CD4-positive, alpha-beta T cell treated with Interferon alpha-2 for 1 hour (primary cell): ENCODE measurements around the gene BHLHE23.

Experiments used
- DNase-seq, 2 donors: peaks; one replicate each; pipeline ENCODE4 v3.0.0-alpha.2; 2020 to 2022

BHLHE23 gene

DNA sequence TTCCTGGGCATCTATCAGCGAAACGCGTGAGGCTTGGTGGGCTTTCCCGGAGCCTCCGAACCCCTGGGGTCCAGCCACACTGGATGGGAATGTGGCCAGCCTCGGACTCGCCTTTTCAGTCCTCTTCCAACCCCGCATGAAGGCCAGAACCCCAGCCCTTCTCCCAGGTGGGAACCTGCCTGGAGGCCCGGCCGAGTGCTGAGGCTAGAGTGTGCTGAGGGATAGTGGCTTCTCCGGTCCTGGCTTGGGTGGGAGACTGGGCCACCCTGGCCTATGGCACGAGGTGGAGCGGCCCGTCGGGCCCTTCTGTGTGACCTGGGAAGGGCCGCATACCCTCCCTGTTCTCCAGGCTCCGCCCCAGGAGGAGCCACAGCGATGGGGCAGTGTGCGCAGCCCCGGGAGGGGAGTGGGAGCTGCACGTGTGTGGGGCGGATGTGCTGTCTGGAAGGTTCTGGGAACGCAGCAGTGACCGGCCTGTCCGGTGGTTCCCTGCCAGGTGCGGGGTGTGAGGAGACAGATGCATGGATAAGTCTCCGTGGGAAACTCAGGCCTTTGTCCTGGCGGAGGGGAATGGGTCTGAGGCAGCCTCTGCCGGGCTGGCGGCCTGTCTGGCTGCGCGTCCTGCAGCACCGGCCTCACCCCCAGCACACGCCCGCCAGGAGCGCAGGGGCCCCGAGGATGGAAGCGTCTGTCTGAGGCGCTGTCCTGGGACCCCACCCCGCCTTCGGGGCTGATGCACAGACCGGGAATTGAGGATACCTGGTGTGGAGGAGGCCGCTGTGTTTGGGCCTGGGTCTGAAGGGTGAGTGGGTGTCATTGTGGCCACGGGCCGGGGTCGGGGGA, 1.1 kb upstream of the BHLHE23 start:
- no peak for DNase-seq

DNA sequence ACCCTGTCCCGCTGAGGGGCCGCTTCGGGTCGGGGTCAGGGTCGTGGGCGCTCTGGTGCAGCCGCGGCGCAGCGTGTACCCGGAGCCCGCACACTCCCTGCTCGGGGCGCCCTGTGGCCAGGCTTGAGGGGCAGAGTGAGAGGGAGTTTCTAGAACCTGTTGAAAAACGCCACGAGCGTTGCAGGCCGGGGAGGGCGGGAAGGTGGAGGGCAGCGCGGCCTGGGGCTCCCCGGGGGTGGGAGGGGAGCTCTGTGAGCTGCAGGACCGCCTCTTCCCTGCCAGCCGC, 539 bp upstream of the BHLHE23 start:
- no peak for DNase-seq

DNA sequence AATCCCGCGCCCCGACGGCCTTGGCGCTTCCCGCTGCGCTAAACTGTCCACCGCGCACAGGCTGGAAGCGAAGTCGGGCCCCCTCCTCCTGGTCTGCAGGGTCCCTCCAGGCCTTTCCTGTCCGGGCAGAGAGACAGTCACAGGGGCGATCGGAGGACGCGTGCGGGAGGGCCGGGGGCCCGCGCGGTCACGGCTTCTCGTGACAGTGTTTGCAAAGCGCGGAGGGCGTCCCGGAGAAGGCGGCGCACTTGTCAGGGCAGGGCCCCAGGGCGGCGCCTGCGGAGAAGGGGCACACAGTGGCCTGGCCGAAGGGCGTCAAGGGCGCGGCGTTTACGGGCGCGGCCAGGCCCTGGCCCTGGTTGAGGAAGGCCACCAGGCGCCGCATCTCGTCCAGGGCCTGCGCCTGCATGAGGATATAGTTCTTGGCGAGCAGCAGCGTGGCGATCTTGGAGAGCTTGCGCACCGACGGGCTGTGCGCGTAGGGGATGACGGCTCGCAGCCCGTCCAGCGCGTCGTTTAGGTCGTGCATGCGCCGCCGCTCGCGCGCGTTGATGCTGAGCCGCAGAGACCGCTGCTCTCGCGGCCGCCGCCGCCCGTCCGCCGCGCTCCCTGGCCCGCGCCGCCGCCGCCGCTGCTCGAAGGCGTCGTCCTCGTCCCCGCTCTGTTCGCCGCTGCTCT, 763 bp downstream of the BHLHE23 start:
- no peak for DNase-seq

DNA sequence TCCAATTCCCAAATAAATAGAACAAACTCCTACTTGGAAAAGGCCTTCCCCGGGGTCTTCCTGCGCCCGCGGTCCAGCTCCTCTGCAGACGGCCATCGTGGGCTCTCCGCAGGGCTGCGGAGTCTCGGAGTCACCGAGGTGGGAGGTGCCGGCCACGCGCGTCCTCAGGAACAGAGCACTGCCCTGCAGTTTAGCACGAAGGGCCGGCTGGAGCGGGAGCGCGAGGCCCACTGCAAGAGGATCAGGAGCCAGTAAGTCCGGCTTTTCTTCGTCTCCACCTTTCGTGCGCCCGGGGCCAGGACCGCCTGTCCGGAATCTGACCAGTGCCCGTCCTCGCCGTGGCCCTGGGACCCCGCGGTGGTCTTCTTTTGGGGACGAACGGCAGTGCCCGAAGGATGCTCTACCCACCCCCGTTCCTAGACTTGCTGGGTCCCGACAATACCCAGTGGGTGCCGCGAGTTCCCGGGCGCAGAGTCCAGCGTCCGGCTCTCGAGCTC, 1.4 kb downstream of the BHLHE23 start:
- DNase-seq = no peak

DNA sequence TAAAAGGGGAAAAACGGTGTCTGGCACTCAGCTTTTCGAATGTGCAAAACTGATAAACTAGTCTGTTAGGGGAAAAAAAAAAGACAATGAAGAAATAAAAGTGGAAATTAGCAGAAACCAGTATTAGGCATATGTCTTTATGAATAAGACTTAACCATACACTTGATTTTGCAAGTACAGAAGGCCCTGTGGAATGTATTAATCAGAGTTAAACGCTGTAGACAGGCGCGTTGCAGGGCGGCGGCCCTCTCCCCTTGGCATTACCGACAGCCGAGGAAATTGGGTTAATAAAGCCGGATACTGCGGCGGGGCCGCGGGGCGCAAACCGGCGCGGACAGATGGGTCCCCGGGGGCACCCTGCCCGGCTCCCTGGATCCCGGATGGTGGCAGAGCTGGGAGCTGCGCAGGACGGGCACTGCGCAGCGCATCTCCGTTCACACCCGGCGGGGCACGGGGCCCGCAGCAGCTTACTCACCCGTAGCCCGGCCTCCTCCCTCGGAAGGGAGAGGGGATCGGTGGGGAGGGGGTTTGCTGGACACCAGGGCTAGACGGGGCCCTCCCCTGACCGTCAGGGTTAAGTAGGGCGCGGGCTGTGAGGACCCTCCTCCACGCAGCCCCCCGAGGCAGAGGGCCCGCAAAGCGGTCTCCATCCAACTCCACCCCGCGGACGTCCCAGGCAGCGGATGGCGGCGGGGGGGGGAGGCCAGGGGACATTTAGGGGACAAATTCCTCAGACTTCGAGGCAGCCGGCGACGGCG, 2.0 kb downstream of the BHLHE23 start:
- DNase-seq = no peak

DNA sequence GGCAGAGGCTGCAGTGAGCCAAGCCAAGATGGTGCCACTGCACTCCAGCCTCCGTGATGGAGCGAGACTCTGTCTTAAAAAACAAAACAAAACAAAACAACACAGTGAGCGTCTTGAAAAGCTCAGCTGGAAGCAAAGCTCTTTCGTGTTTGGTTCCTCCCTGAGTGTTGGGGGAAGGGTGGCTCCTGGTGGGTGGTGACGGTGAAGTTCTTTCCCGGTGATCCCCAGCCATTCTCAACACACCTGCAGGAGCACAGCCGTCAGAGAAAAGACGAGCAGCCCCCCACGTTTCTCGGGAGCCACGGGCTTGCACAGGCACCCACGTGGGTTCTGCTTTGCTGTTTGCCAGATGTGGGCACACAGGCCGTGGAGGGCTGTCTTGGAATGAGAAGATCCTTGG, 3.2 kb downstream of the BHLHE23 start:
- DNase-seq = no peak

DNA sequence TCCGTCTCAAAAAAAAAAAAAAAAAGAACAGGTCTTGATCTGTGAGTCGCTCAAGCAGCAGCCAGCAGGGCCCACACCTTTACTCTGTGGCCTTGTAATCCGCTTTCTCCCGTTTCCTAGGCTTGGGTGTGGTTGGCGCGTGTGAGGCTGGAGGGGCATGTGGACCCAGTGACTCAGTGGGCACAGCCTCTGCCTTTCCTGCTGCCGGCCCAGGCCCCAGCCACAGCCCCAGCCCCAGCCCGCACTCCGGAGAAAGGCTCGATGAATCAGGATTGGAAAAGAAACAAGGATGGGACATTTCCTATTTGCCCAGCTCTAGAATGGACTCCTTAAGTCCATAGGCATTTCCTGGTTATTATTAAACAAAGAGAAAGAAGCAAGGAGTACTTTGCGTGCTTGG, 4.3 kb downstream of the BHLHE23 start:
- no peak for DNase-seq

DNA sequence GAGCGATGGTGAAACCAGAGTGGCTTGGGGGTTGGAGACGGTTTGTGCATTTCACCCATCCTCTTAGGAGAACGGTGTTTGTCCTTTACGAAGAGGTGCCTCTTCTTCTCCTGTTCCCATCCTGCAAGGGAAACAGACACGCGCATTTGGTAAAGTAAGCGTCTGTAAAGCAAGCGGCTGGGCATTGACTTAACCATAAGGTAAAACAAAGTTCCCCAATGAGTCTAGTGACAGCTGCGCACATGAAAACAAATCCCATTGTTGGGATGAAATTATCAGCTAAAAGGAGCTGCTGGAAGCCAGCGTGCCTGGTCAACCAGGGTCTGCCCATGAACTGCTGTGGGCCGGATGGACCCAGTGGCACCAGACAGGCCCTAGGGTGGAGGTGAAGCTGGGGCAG, 5.8 kb downstream of the BHLHE23 start:
- no peak for DNase-seq

DNA sequence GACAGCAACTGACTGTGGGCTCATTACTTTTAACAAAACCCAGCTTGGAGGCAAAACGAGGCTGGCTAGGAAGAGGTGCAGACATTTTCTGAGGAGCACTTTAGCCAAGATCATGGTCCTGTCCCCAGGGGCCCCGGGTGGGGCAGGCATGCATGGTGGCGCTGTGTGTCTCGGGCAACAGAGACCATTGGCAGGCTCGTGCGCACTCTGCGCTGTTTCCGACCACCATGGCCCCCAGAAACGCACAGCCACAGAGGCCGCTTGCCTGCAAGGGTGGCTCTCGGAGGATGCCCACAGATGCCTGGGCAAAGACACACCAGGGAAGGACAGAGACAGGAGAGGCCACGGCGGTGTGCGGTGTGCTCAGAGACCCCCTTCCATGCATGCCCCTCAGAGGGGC, 6.7 kb downstream of the BHLHE23 start:
- no peak for DNase-seq

DNA sequence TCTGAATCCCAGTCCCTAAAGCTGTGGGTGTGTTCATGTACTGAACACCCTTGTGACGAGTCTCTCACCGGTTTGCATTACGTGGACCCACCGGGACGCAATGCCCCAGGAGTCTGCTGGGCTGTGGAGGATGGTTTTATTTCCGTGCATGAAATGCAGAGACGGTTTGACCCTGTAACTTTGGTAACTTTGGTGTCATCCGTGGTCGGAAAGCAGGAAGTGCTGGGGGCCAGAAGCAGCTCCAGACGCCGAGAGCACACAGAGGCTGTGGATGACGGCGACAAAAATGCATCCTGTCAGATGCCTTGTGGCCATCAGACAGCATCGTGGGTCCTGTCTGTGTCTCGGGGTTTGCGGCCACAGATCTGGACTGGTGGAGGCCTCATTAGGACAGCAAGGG, 7.2 kb downstream of the BHLHE23 start:
- no peak for DNase-seq

DNA sequence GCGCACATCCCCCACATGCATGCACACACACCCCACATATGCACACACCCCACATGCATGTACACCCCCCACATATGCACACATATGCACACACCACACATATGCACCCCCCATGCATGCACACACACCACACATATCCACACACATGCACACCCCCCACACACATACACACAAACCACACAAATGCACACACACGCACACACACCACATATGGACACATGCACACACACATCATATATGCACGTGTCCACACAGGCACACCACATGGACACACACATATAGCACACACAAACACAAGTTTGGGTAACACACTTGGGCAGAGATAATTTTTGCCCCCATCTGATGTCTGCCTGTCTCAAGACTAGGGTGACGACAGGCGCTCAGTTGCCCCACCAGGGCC, 8.3 kb downstream of the BHLHE23 start:
- DNase-seq = no peak

DNA sequence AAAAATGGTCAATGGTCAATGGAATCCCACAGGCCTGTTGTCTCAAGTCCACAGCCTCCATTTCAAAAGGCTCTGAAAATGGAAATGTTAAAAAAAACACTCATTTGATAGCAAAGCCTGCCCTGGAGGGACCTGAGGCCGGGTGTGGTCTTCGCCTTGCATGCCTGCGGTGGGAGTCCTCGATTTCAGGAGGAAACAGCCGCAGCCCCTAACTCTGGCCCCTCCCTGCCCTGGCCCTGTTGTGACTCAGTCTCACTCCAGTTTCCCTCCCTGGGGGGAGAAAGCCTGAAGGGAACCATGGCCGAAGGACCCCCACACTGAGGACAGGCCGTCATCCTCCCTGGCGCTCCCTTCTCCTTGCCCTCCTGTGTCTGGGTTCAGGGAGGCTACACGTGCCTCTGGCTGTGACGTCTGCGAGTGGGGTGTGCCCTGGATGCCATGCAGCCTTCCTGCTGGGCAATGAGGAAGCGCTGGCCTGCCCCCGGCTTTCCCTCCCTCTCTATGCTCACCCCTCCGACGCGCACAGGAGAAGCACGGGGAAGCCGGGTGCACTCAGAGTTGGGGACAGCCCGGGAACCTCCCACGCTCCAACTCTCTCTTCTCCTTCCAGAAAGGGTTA, 9.2 kb downstream of the BHLHE23 start:
- no peak for DNase-seq

DNA sequence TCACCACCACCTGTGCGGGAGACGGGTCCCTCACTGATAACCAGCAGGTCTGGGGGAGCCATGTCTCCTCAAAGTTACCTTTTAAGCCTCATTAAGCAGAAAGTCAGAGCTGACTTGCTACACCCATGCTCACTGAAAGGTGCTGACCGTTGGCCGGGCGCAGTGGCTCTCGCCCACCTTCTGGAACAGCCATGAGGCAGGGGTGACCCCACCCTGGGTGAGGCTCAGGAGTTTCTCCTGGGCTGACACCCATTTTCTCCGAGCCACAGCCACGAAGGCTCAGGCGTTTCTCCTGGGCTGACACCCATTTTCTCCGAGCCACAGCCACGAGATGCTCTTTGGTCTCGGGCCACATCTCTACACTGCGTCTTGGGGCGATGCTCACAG, 10.2 kb downstream of the BHLHE23 start:
- DNase-seq = no peak

DNA sequence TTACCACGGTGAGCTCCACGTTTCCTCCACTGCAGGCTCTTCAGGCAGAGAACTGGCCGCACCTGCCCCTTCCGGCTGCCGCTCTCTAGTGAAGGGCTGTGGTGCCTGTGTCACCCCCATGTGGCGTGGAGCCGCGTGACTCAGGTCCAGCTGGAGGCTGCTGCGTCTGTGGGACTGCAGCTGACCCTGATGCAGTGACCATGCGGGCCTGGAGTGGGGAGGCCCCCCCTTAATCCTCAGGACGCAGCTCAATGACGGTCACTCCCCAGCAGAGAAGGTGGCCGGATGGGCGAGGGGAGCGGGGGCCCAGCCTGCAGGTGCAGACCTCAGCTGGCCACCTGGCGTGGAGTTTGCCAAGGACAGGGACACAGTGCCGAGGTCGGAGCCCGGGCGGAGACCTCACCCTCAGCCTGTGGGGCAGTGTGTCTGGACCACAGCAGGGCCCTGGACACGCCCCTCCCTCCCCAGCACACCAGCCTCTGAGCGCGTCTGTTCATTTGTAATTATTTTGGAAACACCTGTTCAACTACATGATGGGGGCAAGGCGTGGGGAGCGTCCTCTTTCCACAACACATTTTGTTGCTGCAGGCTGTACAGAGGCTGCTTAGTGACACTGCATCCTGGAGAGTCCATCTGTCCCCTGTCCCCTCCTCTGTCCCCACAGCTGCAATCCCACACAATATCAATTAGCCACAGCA, 10.7 kb downstream of the BHLHE23 start:
- DNase-seq = no peak

DNA sequence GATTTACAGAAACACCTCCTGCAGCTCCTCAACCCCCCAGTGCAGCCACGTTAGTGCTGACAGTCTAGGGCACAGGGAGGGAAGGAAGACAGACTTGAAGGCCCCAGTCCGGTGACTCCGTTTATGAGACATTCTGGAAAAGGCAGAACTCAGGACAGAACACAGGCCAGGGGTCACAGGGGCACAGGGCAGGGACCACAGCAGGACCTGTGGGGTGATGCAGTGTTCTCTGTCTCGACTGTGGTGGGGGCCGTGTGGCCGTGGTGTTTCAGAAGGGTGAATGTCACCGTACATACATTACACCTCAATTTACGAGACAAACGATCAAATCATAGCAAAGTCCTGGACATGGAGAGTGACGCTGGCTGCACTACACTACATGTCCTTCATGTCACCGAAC, 11.3 kb downstream of the BHLHE23 start:
- no peak for DNase-seq

DNA sequence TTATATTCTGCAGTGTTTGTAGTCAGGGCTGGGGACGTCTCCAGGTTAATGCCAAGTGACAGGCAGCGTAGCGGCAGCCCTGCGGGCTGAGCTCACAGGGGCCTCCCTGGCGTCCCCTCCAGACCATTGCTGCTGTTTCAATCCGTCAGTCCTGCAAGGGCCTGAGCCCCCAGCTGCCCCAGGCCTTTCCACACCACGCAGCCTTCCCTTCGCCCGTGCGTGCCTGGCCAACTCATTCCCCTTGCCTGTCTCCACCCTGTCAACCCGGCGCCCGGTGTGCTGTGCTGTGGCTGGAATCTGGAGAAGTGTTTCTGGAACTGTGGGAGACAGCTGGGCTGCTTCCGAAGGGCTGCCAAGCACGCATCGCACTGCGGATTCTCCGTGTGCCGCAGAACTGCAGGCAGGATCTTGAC, 11.9 kb downstream of the BHLHE23 start:
- DNase-seq = no peak

DNA sequence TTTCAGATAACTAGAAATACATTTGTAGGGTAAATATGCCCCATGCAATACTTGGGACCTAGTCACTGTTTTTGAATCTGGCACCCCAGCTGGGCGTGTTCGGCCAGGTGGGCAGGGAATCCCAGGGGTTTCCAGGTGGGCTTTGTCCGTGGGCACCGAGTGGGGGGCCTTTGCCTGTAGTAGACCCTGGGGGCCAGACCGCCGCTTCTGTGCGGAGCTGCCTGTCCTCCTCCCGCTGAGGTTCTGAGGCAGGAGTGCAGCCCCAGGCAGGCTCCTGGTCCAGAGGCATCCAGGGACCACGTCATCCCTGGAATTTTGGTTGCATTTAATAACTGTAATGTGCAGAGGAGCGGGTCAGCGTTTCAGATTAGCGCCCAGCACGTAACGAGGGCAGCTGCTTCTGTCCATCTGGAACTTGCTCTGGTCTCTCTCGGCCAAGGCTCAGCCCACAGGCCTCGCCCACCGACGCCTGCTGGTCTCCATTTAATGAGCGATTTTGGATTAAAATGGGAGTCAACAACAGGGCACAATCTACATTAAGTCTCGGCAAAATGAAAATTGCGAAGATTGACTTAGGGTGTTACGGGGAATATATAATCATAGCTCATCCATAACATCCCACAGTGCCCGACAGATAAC, 12.8 kb downstream of the BHLHE23 start:
- DNase-seq = no peak

DNA sequence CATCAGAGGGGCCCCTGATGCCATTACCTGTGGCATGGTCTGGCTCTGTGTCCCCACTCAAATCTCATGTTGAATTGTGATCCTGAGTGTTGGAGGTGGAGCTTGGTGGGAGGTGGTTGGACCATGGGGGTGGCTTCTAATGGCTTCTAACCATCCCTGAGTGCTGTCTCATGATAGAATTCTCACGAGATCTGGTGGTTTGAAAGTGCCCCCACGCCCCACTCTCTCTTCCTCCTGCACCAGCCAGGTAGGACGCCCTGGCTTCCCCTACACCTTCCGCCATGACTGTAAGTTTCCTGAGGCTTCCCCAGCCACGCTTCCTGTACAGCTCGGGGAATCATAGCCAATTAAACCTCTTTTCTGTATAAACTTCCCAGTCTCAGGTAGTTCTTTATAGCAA, 14.9 kb downstream of the BHLHE23 start:
- DNase-seq = no peak

DNA sequence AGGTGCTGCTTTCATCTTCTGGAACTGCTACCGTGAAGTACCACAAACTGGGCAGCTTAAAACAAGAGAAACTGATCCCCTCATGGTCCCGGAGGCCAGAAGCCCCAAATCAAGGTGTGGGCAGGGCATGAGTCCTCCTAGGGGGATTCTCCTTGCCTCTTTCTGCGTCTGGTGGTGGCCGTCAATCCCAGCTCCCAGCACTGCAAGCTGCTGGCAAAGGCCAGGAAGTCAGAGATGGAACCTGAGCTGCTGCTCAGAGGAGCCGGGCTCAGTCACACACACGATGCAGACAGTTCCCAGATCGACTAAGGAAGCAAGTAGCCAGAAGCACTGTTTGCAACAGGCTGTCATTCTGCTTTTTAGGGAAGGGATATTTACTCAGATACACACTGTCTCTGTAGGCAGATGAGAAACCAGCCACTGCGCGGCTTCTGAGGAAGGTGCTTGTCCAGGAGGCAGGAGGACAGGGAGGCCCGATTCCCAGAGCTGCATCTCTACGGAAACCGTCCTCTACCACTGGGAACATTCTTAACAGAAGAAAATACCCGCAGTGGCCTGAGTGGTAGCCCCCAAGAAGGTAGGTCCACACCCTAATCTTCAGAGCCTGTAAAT, 15.5 kb downstream of the BHLHE23 start:
- DNase-seq = no peak

DNA sequence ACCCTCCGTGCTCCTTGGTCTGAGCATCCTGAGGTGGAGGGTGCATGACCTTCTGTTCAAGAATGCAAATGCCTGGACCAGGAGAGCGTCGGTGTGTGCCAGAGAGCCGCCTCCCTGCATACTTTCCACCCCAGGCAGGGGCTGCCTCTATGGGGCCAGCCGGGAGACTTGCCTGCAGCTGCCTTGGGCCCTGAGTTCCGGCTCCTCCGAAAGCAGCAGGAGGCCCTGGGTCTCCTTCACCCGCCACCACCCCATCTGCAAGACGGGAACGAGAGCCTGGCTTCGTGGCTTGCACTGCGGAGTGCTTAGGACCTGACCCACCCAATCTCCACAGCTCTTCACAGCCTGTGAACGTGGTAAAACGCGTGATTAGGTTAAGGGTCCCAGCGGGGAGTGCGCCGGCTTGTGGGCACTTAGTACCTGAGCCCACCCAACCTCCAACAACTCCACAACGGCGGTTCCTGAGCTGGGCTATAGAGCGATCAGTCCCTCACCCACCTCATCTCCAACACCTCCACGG, 16.4 kb downstream of the BHLHE23 start:
- no peak for DNase-seq

DNA sequence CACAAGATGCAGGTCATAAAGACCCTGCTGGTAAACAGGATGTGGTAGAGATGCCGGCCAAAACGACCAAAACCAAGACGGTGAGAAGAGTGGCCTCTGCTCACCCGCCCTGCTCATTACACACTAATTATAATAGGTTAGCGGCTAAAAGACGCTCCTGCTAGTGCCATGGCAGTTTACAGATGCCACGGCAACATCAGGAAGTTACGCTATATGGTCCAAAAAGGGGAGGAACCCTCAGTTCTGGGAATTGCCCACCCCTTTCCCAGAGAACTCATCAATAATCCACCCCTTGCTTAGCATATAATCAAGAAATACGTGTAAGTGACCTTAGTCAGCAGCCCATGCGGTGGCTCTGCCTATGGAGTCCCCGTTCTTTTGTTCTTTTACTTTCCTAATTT, 17.6 kb downstream of the BHLHE23 start:
- DNase-seq = peak in 1 of 2 donors; percentile 54

DNA sequence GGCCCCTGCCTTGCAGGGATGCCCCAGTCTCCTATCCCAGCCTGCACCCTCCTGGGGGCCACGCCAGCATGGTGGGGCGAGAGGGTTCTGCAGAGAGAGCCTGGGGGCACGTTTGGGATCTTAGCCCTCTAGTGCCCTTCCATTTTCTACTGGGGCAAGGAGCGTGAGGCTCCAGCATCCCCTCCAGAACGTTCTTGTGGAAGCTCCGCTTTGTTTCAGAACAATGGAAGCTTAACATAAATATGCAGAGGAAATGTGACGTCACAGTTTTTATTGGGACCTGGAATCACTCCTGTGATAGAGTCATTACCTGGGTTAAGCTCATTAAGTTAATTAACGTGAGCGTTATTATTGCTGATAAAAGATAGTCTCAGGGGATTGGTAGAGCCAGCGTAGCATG, 19.6 kb downstream of the BHLHE23 start:
- no peak for DNase-seq
